GM18511 (cell line): ENCODE measurements around the gene LRRC43.

Experiments used
- ATAC-seq: cut with Tn5 transposase; IDR thresholded peaks from one replicate; pipeline ENCODE4 v1.9.1; 2021; ENCODE audit warnings: mild to moderate bottlenecking, moderate library complexity; ENCODE audit not compliant: unreplicated experiment

Gene LRRC43

GRCh38 chr12:122182887-122183587, at the start of gene LRRC43:
LRRC43 (plus strand) TSS chr12:122183123; CDS start chr12:122183145, 22 bp downstream.
- ATAC-seq = no peak

GRCh38 chr12:122133192-122133950, 49.6 kb upstream of the LRRC43 start:
- ATAC-seq = no peak

- ATAC-seq = no peak
Measured at GRCh38 chr12:122135437-122136031, 47.4 kb upstream of the LRRC43 start.

- ATAC-seq = no peak
Measured at GRCh38 chr12:122137229-122137628, 45.7 kb upstream of the LRRC43 start.

- ATAC-seq = no peak
Measured at GRCh38 chr12:122137681-122138080, 45.2 kb upstream of the LRRC43 start.

GRCh38 chr12:122138181-122138580, 44.7 kb upstream of the LRRC43 start:
- ATAC-seq = no peak

GRCh38 chr12:122138616-122139015, 44.3 kb upstream of the LRRC43 start:
- ATAC-seq = no peak

- ATAC-seq = no peak
Measured at GRCh38 chr12:122139266-122139665, 43.7 kb upstream of the LRRC43 start.

- no peak for ATAC-seq
Measured at GRCh38 chr12:122139941-122140340, 43.0 kb upstream of the LRRC43 start.

GRCh38 chr12:122140467-122141257, 42.3 kb upstream of the LRRC43 start:
- ATAC-seq = no peak

- ATAC-seq = no peak
Measured at GRCh38 chr12:122141911-122142725, 40.8 kb upstream of the LRRC43 start.

- no peak for ATAC-seq
Measured at GRCh38 chr12:122142857-122143256, 40.1 kb upstream of the LRRC43 start.

- ATAC-seq = no peak
Measured at GRCh38 chr12:122144885-122145284, 38.0 kb upstream of the LRRC43 start.

GRCh38 chr12:122145505-122146330, 37.2 kb upstream of the LRRC43 start:
- ATAC-seq = no peak

- no peak for ATAC-seq
Measured at GRCh38 chr12:122147514-122148290, 35.2 kb upstream of the LRRC43 start.

- no peak for ATAC-seq
Measured at GRCh38 chr12:122148657-122149056, 34.3 kb upstream of the LRRC43 start.

- ATAC-seq = no peak
Measured at GRCh38 chr12:122150127-122150681, 32.7 kb upstream of the LRRC43 start.

- no peak for ATAC-seq
Measured at GRCh38 chr12:122152754-122153153, 30.2 kb upstream of the LRRC43 start.
